Measurements from ENCODE around the gene PARD3. TPM values are rescaled to one million over a fixed set of nuclear protein-coding genes. Genes with fewer than 3 reads are reported as not detected.

Gene PARD3
- total and polyA plus RNA-seq, 10 of the 15 experiments (the other 5 are each of a cell fraction or from before 2014, with no cell fraction given), result 2.6 to 43.1 (median 13.9) TPM

GRCh38 chr10:34601691-34602090 lies 213.4 kb downstream of the PARD3 start:
- Histone ChIP-seq H3K79me2 (ENCODE audit: control insufficient read depth, insufficient read depth, low read length) (no peaks in the 10 kb centered on the region), H3K27ac (ENCODE audit: control insufficient read depth, insufficient read depth) (no peak overlapping the region), H3K4me2 (ENCODE audit: control insufficient read depth, insufficient read depth) (no peak overlapping the region), H3K4me1 (ENCODE audit: control insufficient read depth, insufficient read depth, low read length) (no peaks in the 10 kb centered on the region), H3K36me3 (ENCODE audit: control insufficient read depth in 2 of 2, insufficient read depth in 2 of 2, low read length in 1 of 2) (no peaks in the 10 kb centered on the region), H3K4me3 (no peak overlapping the region), H4K20me1 (ENCODE audit: control insufficient read depth, insufficient read depth) (no peaks in the 10 kb centered on the region), H3K9ac (ENCODE audit: control insufficient read depth, insufficient read depth, low read length) (no peak overlapping the region), H2AFZ (ENCODE audit: control insufficient read depth, low read depth, low read length) (no peak overlapping the region), H3K27me3 (replicated peaks in 1 of 2; ENCODE audit: control insufficient read depth in 2 of 2, insufficient read depth in 2 of 2, low read length in 1 of 2) (no peaks in the 10 kb centered on the region), H3K9me3 (replicated peaks; ENCODE audit: control insufficient read depth, insufficient read depth, low read length) (no peaks in the 10 kb centered on the region)
- in situ Hi-C loops (cut with MboI) (no loop called here), intact Hi-C loops (cut with micrococcal nuclease; ENCODE audit: unreplicated experiment) (no loop called here)
- no TSS peak for BruUV-seq (replicated peaks)
- TF ChIP-seq SMAD5 (IDR thresholded peaks at IDR 0.05; ENCODE audit: low read depth), result no peak
- no peak for TF ChIP-seq STAT3 (IDR thresholded peaks at IDR 0.05; ENCODE audit: low read depth, low read length)
- no peak for TF ChIP-seq IKZF2 (IDR thresholded peaks at IDR 0.05)
- TF ChIP-seq, protein P1, sequence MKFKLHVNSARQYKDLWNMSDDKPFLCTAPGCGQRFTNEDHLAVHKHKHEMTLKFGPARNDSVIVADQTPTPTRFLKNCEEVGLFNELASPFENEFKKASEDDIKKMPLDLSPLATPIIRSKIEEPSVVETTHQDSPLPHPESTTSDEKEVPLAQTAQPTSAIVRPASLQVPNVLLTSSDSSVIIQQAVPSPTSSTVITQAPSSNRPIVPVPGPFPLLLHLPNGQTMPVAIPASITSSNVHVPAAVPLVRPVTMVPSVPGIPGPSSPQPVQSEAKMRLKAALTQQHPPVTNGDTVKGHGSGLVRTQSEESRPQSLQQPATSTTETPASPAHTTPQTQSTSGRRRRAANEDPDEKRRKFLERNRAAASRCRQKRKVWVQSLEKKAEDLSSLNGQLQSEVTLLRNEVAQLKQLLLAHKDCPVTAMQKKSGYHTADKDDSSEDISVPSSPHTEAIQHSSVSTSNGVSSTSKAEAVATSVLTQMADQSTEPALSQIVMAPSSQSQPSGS (IDR thresholded peaks at IDR 0.05; ENCODE audit: low read length), result no peak
- no peak for TF ChIP-seq MEF2B (IDR thresholded peaks at IDR 0.05; ENCODE audit: partially characterized antibody, poor library complexity, severe bottlenecking)
- TF ChIP-seq RB1 (IDR thresholded peaks at IDR 0.05; ENCODE audit: borderline replicate concordance), result no peak
- TF ChIP-seq ZZZ3 (IDR thresholded peaks at IDR 0.05; ENCODE audit: control insufficient read depth, insufficient read length, low read depth), result no peak
- TF ChIP-seq BRCA1 (IDR thresholded peaks at IDR 0.05; ENCODE audit: low read depth, low read length), result no peak
- no peak for TF ChIP-seq IRF5 (IDR thresholded peaks at IDR 0.05; ENCODE audit: borderline replicate concordance)
- ChIA-PET SMC1A (ENCODE audit: uncharacterized antibody, unreplicated experiment) (interaction anchor here (0.9 kb wide), 1 partner anchor 12 kb away, joined by 4 read pairs; no protein-coding TSS in a partner anchor), POLR2A (no interaction called here), RAD21 (ENCODE audit: unreplicated experiment) (no interaction called here), CTCF (interaction anchor here (0.6 kb wide), 1 partner anchor 22 kb away, joined by 3 read pairs; no protein-coding TSS in a partner anchor)
- ATAC-seq (no peak), DNase-seq (ENCODE audit: low read depth, low spot score) (no peak), FAIRE-seq (no peak)
- WGBS (ENCODE audit: insufficient coverage, insufficient replicate concordance, low lambda C conversion rate, missing lambda C conversion rate), result 13% methylated on average over 4 of the region's 4 CpGs

Data from GM12878 (cell line).